B cell (primary cell): ENCODE data around the gene TMIE. TPM values are rescaled to one million over a fixed set of nuclear protein-coding genes. Genes with fewer than 3 reads are reported as not detected.

ENCODE experiments used
- ATAC-seq: fragments of 200-7000 bp; cut with Tn5 transposase; one replicate; pipeline ENCODE4 v1.10.0; 2021; ENCODE audit warnings: low read depth, mild to moderate bottlenecking, moderate number of reproducible peaks, moderate library complexity
- CTCF ChIA-PET: fragments of 350-600 bp; sonication (Branson Sonifier 250); formaldehyde crosslinking; loops from one replicate; lab custom pipeline; 2021; ENCODE audit warnings: antibody characterized with exemption, inconsistent platforms; lab: Charles Lee
- POLR2A ChIA-PET: fragments of 350-600 bp; sonication (Branson Sonifier 250); formaldehyde crosslinking; loops from one replicate; lab custom pipeline; 2021; ENCODE audit warnings: antibody characterized with exemption; lab: Charles Lee
- DNase-seq: peaks from one replicate; pipeline ENCODE4 v3.0.0; 2013
- H2AFZ ChIP-seq: 2 replicates; pipeline ENCODE4 v1.6.1; 2012; ENCODE audit warnings: mild to moderate bottlenecking, low read depth, low read length; ENCODE audit not compliant: insufficient read depth, poor library complexity, severe bottlenecking
- H3K27ac ChIP-seq, 2 donors: 1 replicate in 1 of 2; 2 replicates in 1 of 2; pipeline ENCODE4 v1.5.1; 2012 to 2013; ENCODE audit warnings: low read length in 2 of 2, mild to moderate bottlenecking in 2 of 2, moderate library complexity in 1 of 2
- H3K27me3 ChIP-seq, 4 experiments: fragments of 200-600 bp in 1 of 4; sonication (generic) in 1 of 4; replicated peaks in 1 of 4; 1 replicate in 2 of 4; 2 replicates in 2 of 4; pipeline versions ENCODE4 v1.6.1 to v1.7.0; 2013 to 2016; ENCODE audit warnings: low read length in 3 of 4, mild to moderate bottlenecking in 2 of 4, mixed read lengths in 1 of 4, moderate library complexity in 1 of 4; ENCODE audit not compliant: insufficient read depth in 4 of 4, control insufficient read depth in 3 of 4; ENCODE audit errors: control extremely low read depth in 1 of 4
- H3K36me3 ChIP-seq, 2 experiments: replicated peaks in 1 of 2; 1 replicate in 1 of 2; 2 replicates in 1 of 2; pipeline versions ENCODE4 v1.6.1 to v1.7.1; 2013; ENCODE audit warnings: low read length in 1 of 2; ENCODE audit not compliant: insufficient read depth in 2 of 2, control insufficient read depth in 1 of 2; ENCODE audit errors: control extremely low read depth in 1 of 2, extremely low read depth in 1 of 2
- H3K4me1 ChIP-seq, 2 donors: fragments of 200-600 bp in 1 of 2; sonication (generic) in 1 of 2; 1 replicate in 1 of 2; 2 replicates in 1 of 2; pipeline versions ENCODE4 v1.5.1 to v1.6.1; 2013 to 2017; ENCODE audit warnings: low read length in 2 of 2; ENCODE audit not compliant: control insufficient read depth in 2 of 2, insufficient read depth in 2 of 2
- H3K4me2 ChIP-seq: replicated peaks from 2 replicates; pipeline ENCODE3; 2012; ENCODE audit warnings: mild to moderate bottlenecking, low read depth, low read length; ENCODE audit not compliant: poor library complexity, severe bottlenecking
- H3K4me3 ChIP-seq, 5 experiments: fragments of 200-600 bp in 1 of 5; sonication (generic) in 1 of 5; 1 replicate in 3 of 5; 2 replicates in 2 of 5; pipeline versions ENCODE4 v1.5.1 to v1.7.0; 2011 to 2016; ENCODE audit warnings: low read length in 4 of 5, mild to moderate bottlenecking in 4 of 5, low read depth in 2 of 5, control low read depth in 1 of 5, moderate library complexity in 1 of 5; ENCODE audit not compliant: insufficient read depth in 1 of 5; ENCODE audit errors: control extremely low read depth in 1 of 5, extremely low read depth in 1 of 5
- H3K79me2 ChIP-seq: fragments of 200-600 bp; sonication (generic); one replicate; pipeline ENCODE4 v1.6.0; 2016; ENCODE audit warnings: low read length; ENCODE audit not compliant: control insufficient read depth, insufficient read depth
- H3K9ac ChIP-seq: fragments of 200-600 bp; sonication (generic); 2 replicates; pipeline ENCODE4 v1.6.1; 2017; ENCODE audit warnings: mild to moderate bottlenecking, low read length, moderate library complexity
- H3K9me3 ChIP-seq, 3 donors: one replicate each; pipeline versions ENCODE4 v1.6.1 to v1.7.1; 2013; ENCODE audit warnings: low read length in 2 of 3; ENCODE audit not compliant: control insufficient read depth in 2 of 3, insufficient read depth in 1 of 3; ENCODE audit errors: control extremely low read depth in 1 of 3
- H4K20me1 ChIP-seq: 2 replicates; pipeline ENCODE4 v1.6.0; 2012; ENCODE audit warnings: mild to moderate bottlenecking, low read length; ENCODE audit not compliant: insufficient read depth, control insufficient read depth, poor library complexity, severe bottlenecking
- H3K27ac Mint-ChIP-seq: one replicate; pipeline ENCODE4 v1.8.0; 2021; ENCODE audit warnings: mixed read lengths
- H3K27me3 Mint-ChIP-seq: one replicate; pipeline ENCODE4 v1.8.0; 2021; ENCODE audit warnings: mixed read lengths
- H3K4me1 Mint-ChIP-seq: one replicate; pipeline ENCODE4 v1.8.0; 2021; ENCODE audit warnings: mixed read lengths
- H3K4me3 Mint-ChIP-seq: one replicate; pipeline ENCODE4 v1.8.0; 2021; ENCODE audit warnings: mixed read lengths
- H3K9me3 Mint-ChIP-seq: one replicate; pipeline ENCODE4 v1.8.0; 2022; ENCODE audit warnings: mixed read lengths; ENCODE audit not compliant: insufficient read depth
- CTCF ChIP-seq: fragments of 200-600 bp; IDR thresholded peaks from one replicate; pipeline ENCODE4 v1.8.0; 2022; ENCODE audit warnings: antibody characterized with exemption, mild to moderate bottlenecking
- EZH2 ChIP-seq: IDR thresholded peaks from 2 replicates; pipeline ENCODE4 v1.6.1; 2012; ENCODE audit warnings: borderline replicate concordance, low read depth, mild to moderate bottlenecking, moderate library complexity, low read length; ENCODE audit not compliant: insufficient read depth, poor library complexity, severe bottlenecking
- WGBS: methylation state at CpG from one replicate; pipeline ENCODE4 v1.1.5; 2013; ENCODE audit warnings: missing lambda C conversion rate; ENCODE audit not compliant: insufficient coverage; 5-methylcytosine and 5-hydroxymethylcytosine counted together
- intact Hi-C: fragments of 100-400 bp; cut with micrococcal nuclease; formaldehyde crosslinking; loops from one replicate; pipeline ENCODE4 v1.10.0; 2022
- polyA plus RNA-seq: library from polyadenylated mRNA; depleted of rRNA; stranded (reverse); fragments of >200 nt; gene quantifications from 2 replicates; pipeline ENCODE4 v1.2.3, GENCODE V29; 2012
- total RNA-seq, 2 donors: library from RNA; stranded (reverse); fragments of 120-200 nt in 1 of 2; gene quantifications; 1 replicate in 1 of 2; 2 replicates in 1 of 2; pipeline versions ENCODE4 v1.2.3 to v1.2.4, GENCODE V29; 2013 to 2022

TMIE gene
- total and polyA plus RNA-seq, 2 donors (not counting 1 experiment from before 2014, with no cell fraction given) = not detected

GRCh38 chr3:46674031-46674845 lies 27.0 kb upstream of the TMIE start:
- TF ChIP-seq CTCF (no peak), EZH2 (no peak)
- H3K36me3 ChIP-seq = no peaks in the 10 kb centered on the region
- POLR2A ChIA-PET = no interaction called here

GRCh38 chr3:46675426-46675825 lies 25.8 kb upstream of the TMIE start:
- peaks cover 0 to 7% (median 0%) of the 10 kb centered on the region in 3 donors for H3K9me3 ChIP-seq
- no peak overlapping the region for H3K27ac ChIP-seq
- DNase-seq (no peak), ATAC-seq (no peak)
- ChIA-PET CTCF (no interaction called here), POLR2A (no interaction called here)
- Mint-ChIP-seq H3K4me1 (no peaks in the 10 kb centered on the region), H3K4me3 (no peak overlapping the region), H3K27ac (no peak overlapping the region), H3K27me3 (peaks cover 11% of the 10 kb centered on the region), H3K9me3 (no peaks in the 10 kb centered on the region)
- no peaks in the 10 kb centered on the region for H3K36me3 ChIP-seq
- H2AFZ ChIP-seq = no peak overlapping the region
- peaks cover 0 to 3% (median 0%) of the 10 kb centered on the region in 4 experiments for H3K27me3 ChIP-seq
- H4K20me1 ChIP-seq = no peaks in the 10 kb centered on the region
- H3K79me2 ChIP-seq = no peaks in the 10 kb centered on the region
- no peak overlapping the region for H3K9ac ChIP-seq
- no peaks in the 10 kb centered on the region for H3K4me1 ChIP-seq
- no peak overlapping the region for H3K4me2 ChIP-seq
- H3K4me3 ChIP-seq = no peak overlapping the region
- intact Hi-C loops = no loop called here
- 95% methylated on average over 4 of the region's 6 CpGs for WGBS
- no peak for TF ChIP-seq EZH2
- TF ChIP-seq CTCF = no peak

More at GRCh38 chr3:46674031-46674845, 27.0 kb upstream of the TMIE start:
- no peak overlapping the region for H3K27ac Mint-ChIP-seq
- 91% methylated on average over 10 of the region's 12 CpGs for WGBS
- no peak overlapping the region for H3K4me3 Mint-ChIP-seq
- CTCF ChIA-PET = interaction anchor here (1.0 to 1.3 kb wide), 2 partner anchors 132 to 186 kb away, joined by 3 to 4 read pairs; no protein-coding TSS in a partner anchor
- no peak for ATAC-seq
- no peaks in the 10 kb centered on the region for H3K4me1 Mint-ChIP-seq
- Histone ChIP-seq H3K4me2 (no peak overlapping the region), H3K27ac (no peak overlapping the region), H3K27me3 (peaks cover 0 to 3% (median 0%) of the 10 kb centered on the region in 4 experiments), H3K79me2 (no peaks in the 10 kb centered on the region), H3K9me3 (peaks cover 0 to 7% (median 0%) of the 10 kb centered on the region in 3 donors), H3K4me1 (no peaks in the 10 kb centered on the region), H3K9ac (no peak overlapping the region), H2AFZ (no peak overlapping the region), H4K20me1 (no peaks in the 10 kb centered on the region), H3K4me3 (no peak overlapping the region)
- intact Hi-C loops = no loop called here
- DNase-seq = no peak
- no peaks in the 10 kb centered on the region for H3K9me3 Mint-ChIP-seq
- H3K27me3 Mint-ChIP-seq = peaks cover 8% of the 10 kb centered on the region
